GM21717 (cell line): ENCODE results near the gene ATP10D.
"Not testable (repeated sequence)": the region's sequence is repeated elsewhere in the genome, so short reads cannot be mapped to it uniquely, and the experiment has no call there.

Source experiments
- ATAC-seq: cut with Tn5 transposase; IDR thresholded peaks from one replicate; pipeline ENCODE4 v1.9.1; 2021; ENCODE audit warnings: mild to moderate bottlenecking, moderate library complexity; ENCODE audit not compliant: unreplicated experiment

Gene ATP10D

DNA sequence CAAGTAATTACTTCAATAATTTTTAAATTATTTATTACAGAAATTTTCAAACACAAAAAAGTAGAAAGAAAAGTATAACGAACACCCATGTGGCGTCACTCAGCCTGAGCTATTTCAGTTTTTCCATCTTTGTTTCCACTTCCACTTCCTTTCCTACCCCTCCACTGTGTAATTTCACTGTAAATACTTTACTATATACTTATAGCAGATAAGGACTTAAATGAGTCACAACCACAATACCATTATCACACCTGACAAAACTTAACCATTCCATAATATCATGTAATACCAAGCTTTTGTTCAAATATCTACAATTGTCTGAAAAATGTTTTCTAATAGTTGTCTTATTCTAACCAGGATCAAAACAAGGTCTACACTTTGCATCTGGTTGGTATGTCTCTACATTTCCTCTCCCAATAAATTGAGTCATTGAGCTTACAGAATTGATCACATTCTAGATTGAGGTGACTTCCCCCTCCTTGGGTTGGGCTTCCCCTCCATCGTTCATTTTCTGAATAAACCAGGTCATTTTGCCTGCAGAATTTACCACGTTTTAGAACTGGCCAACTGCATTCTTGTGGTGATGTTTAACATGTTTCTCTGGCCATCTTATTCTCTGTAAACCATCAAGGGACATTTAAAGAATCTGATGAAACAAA lies 48.7 kb downstream of the ATP10D start:
- ATAC-seq = no peak

- ATAC-seq = no peak
Measured at GRCh38 chr4:47534772-47535171, 49.7 kb downstream of the ATP10D start.

- no peak for ATAC-seq
Measured at GRCh38 chr4:47535567-47536147, 50.6 kb downstream of the ATP10D start.

DNA sequence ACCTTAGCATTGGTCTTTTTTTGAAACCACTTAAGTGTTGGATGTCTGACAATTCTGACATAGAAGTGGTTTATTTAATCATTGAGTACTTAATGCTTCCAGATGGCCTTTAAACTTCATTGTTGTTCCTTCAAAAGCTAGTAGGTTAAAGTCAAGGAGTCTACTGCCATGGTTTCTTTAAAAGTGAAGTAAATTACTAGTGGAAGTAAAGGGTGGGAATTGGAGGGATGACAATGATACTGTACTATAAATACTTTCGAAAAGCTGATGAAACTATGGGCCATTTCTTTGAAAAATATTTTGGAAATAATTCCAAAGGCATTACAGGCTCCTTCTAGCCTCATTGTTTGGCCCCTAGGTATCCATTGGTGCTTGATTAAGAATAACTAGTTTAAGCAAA lies 51.9 kb downstream of the ATP10D start:
- no peak for ATAC-seq

- no peak for ATAC-seq
Measured at GRCh38 chr4:47538111-47538824, 53.2 kb downstream of the ATP10D start.

GRCh38 chr4:47538825-47539154 lies 53.7 kb downstream of the ATP10D start:
- ATAC-seq = no peak

DNA sequence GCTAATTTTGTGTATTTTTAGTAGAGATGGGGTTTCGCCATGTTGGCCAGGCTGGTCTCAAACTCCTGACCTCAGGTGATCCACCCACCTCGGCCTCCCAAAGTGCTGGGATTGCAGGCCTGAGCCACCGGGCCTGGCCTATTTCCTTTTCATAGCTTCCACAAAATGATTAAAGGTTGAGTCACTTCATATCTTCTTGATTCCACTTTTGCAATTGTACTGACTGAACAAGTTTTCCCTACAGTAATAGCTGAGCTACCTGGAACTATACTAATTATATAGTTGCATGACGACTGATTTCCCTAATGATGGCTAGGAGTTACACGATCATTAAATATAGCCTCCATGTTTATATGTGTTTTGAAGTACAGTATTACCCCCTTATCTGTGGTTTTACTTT lies 57.6 kb downstream of the ATP10D start:
- ATAC-seq = not testable (repeated sequence)

DNA sequence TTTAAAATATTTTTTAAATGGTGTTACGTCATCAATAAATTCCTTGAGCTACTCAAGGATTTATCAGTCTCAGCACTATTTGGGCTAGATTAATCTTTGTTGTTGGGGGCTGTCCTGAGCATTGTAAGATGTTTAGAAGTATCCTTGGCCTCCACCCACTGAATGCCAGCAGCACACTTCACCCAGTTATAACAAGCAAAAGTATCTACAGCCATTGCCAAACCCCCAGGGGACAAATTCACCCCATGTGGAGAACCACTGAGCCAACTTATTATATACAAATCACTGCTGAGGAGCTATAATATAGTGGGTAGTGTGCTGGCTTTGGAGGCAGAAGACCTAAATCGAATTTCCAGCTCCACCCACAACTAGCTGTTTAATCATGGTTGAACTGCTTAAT lies 58.3 kb downstream of the ATP10D start:
- no peak for ATAC-seq

DNA sequence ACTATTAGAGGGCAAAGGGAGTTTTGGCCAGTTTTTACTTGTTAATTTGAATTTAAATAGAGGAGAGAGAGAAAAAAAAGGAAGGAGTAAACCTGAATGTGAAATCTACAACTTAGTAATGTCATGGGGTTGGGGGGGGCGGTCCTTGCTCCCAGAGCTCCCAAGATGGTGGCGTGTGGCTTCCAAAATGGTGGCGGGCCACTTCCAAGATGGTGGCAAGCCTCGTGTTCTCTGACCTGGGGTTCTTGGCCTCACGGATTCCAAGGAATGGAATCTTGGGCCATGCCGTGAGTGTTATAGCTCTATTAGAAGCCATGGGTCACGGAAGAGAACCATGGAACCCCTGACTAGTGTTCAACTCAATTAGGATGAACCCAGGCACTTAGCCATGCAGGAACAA lies 65.3 kb downstream of the ATP10D start:
- not testable (repeated sequence) for ATAC-seq

DNA sequence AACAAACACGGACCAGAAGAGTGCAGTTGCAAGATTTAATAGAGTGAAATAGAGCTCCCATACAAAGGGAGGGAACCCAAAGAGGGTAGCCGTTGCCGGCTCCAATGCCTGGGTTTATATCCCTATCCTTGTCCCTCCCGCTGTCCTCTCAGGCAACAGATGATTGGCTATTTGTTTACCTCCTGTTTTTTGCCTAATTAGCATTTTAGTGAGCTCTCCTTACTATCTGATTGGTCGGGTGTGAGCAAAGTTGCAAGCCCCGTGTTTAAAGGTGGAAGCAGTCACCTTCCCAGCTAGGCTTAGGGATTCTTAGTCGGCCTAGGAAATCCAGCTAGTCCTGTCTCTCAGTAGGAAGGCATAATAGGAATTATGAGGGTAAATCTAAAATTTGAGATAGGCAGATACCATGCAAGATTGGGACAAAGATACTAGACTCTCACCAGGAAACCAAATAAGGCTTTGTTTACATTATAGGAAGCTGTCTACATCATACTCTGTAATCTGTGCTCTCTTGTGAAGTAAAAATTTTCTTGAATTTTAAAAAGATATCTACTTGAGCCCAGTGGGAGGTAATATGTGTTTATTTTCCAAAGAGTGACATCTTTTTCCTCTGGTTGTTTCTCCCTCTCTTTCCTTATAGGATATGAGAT lies 65.9 kb downstream of the ATP10D start:
- no peak for ATAC-seq

GRCh38 chr4:47551682-47552081 lies 66.6 kb downstream of the ATP10D start:
- ATAC-seq = no peak

DNA sequence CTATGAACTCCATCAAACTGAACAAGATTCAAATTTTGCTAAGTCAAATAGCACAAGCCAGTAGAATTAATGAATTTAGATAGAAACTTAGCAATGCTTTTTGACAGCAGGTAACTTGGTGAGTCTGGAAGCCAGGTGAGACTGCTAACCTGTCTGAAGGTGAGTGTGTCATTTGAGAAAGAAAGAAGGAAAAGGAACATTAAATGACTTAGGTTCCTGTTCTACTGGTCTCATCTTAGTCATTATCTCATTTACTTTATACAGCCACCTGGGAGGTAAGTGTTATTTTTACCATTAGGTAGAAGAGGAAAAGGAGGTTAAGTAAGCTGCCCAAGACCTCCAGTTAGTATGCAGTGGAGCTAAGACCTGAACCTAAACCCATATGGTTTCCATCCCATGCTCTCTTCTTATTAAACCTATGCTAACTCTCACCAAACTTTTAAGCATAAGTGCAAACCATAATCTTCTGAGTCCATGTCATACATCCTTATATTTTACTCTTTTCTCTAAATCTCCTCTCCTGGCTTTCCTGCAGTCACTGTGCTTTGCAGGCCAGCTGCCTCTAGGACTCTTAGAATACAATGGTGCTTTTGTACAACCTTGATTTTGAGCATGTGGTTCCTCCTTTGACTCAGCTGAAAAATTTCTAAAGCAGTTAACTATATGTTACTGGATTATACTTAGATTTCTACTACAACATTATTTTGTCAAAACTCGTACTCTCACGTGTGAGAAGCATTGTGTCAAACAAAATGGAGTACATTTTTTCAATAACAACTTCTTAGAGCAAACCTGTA lies 68.5 kb downstream of the ATP10D start:
- ATAC-seq = no peak

- not testable (repeated sequence) for ATAC-seq
Measured at GRCh38 chr4:47555920-47556319, 70.8 kb downstream of the ATP10D start.

- no peak for ATAC-seq
Measured at GRCh38 chr4:47557255-47557654, 72.2 kb downstream of the ATP10D start.

- no peak for ATAC-seq
Measured at GRCh38 chr4:47560682-47561081, 75.6 kb downstream of the ATP10D start.

GRCh38 chr4:47561331-47561730 lies 76.3 kb downstream of the ATP10D start:
- ATAC-seq = no peak

DNA sequence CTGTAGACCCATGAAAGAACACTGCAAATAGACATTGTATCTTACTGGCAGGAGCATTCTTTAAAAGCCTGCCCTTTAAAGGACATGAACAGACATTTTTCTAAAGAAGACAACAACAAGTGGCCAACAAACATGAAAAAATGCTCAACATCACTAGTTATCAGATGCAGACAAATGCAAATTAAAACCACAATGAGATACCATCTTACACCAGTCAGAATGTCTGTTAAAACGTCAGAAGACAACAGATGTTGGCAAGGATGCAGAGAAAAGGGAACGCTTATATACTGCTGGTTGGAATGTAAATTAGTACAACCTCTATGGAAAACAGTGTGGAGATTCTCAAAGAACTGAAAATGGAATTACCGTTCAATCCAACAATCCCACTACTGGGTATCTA lies 77.2 kb downstream of the ATP10D start:
- no peak for ATAC-seq

DNA sequence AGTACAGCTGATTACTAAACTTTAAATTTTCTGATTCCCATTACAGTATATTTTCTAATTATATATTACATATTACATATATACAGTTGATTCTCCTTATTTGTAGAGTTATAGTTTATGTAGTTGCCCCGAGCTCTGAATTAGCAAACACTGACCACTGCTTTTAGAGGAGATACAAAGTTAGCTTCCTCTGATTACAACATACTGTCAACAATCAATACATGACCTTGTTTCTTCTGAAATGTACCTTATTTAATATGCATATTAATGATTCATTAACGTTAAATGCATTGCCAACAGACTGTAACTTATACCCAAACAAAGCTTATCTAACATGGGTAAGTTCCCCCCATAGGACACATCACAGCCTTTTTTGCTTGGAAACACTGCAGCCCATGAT lies 81.5 kb downstream of the ATP10D start:
- no peak for ATAC-seq

DNA sequence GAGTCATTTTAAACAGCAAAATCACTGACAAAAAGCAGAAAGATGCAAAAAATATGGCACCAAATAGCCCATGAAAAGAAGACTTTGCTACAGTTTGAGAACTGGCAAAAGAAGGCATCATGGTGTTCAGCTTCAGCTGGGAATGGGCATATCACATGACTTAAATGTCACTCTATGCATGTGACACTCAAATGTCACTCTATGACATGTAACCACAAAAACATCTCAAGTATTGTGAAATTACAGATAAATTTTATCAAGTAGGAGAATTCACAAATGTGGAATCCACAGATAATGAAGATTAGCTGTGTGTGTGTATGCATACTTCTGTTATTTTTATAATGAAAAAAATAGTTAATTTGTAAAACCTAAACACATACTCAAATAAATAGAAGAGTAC lies 81.9 kb downstream of the ATP10D start:
- ATAC-seq = no peak

DNA sequence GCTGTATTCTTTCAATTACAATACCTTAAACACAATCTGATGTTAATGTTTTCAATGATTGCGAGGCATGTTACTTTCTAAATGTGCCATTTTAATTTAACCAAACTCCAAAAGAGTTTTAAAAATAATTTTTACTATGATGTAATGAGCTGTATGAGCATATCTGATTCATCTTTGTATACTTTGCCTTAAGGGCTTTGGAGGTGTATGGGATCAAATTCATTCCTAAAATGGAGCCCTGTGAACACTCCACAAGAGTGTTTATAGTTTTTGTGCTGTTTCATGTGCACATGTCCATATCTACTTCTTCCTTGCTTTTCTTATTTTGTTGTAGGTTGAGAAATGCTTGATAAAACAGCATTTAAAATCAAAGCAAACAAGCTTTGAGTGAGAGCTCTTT lies 82.4 kb downstream of the ATP10D start:
- no peak for ATAC-seq

GRCh38 chr4:47570816-47571215 lies 85.7 kb downstream of the ATP10D start:
- no peak for ATAC-seq
